HCT116 (cell line): ENCODE measurements around the gene PRPF8. TPM values are rescaled to one million over a fixed set of nuclear protein-coding genes. Genes with fewer than 3 reads are reported as not detected.

Experiments used
- ATAC-seq: fragments of 200-7000 bp; cut with Tn5 transposase; 2 replicates; pipeline ENCODE4 v1.9.1; 2020; ENCODE audit warnings: mild to moderate bottlenecking, moderate library complexity
- BruUV-seq: library from RNA; stranded (reverse); fragments of 400-500 nt; replicated peaks from 2 replicates; lab custom pipeline; 2021; lab: Mats Ljungman, UMichigan
- CTCF ChIA-PET: fragments of 300-600 bp; sonication (Branson Sonifier 250); formaldehyde crosslinking; loops from one replicate; lab custom pipeline; 2021; ENCODE audit warnings: antibody characterized with exemption; lab: Charles Lee
- POLR2A ChIA-PET: fragments of 300-600, 350-600 bp; sonication (Branson Sonifier 250); formaldehyde crosslinking; loops from one replicate; lab custom pipeline; 2021; ENCODE audit warnings: antibody characterized with exemption; lab: Charles Lee
- RAD21 ChIA-PET, 2 experiments: fragments of 300-600 bp; sonication (Branson Sonifier 250); formaldehyde crosslinking; loops; one replicate each; lab custom pipeline; 2023; ENCODE audit warnings: low total read pairs in 2 of 2; ENCODE audit not compliant: uncharacterized antibody in 2 of 2, unreplicated experiment in 2 of 2, low non-redundant PET in 1 of 2; lab: Charles Lee
- DNase-seq: peaks from one replicate; pipeline ENCODE4 v3.0.0-alpha.2; 2010; ENCODE audit warnings: low read depth, low spot score
- H2AFZ ChIP-seq: fragments of 200-600 bp; shearing (Covaris generic), sonication (generic); 2 replicates; pipeline ENCODE4 v1.6.1; 2017; ENCODE audit warnings: low read depth, mixed run types, mixed read lengths, antibody characterized with exemption, low read length; ENCODE audit not compliant: poor library complexity, severe bottlenecking
- H3K27ac ChIP-seq: 2 replicates; pipeline ENCODE4 v1.5.1; 2012; ENCODE audit warnings: low read depth, low read length
- H3K27me3 ChIP-seq: fragments of 200-600 bp; sonication (generic); 2 replicates; pipeline ENCODE4 v1.6.1; 2016; ENCODE audit warnings: mixed run types, low read length, mixed read lengths; ENCODE audit not compliant: insufficient read depth
- H3K36me3 ChIP-seq, 2 experiments: fragments of 200-500 bp in 1 of 2; fragments of 200-600 bp in 1 of 2; sonication (Bioruptor generic) in 1 of 2; sonication (generic) in 1 of 2; 2 replicates each; pipeline versions ENCODE4 v1.5.1 to v1.6.1; 2014 to 2016; ENCODE audit warnings: low read length in 2 of 2, inconsistent platforms in 1 of 2, mixed read lengths in 1 of 2, mixed run types in 1 of 2; ENCODE audit not compliant: insufficient read depth in 2 of 2, control insufficient read depth in 1 of 2
- H3K4me1 ChIP-seq, 2 experiments: fragments of 200-600 bp in 1 of 2; sonication (generic) in 1 of 2; 2 replicates each; pipeline versions ENCODE4 v1.5.1 to v1.6.1; 2012 to 2017; ENCODE audit warnings: low read length in 2 of 2, inconsistent platforms in 1 of 2, mild to moderate bottlenecking in 1 of 2, mixed read lengths in 1 of 2, mixed run types in 1 of 2, moderate library complexity in 1 of 2; ENCODE audit not compliant: insufficient read depth in 2 of 2, control insufficient read depth in 1 of 2
- H3K4me2 ChIP-seq: fragments of 200-600 bp; sonication (generic); 2 replicates; pipeline ENCODE4 v1.6.1; 2017; ENCODE audit warnings: mixed run types, low read length, mixed read lengths
- H3K4me3 ChIP-seq, 2 experiments: fragments of 200-600 bp in 1 of 2; sonication (generic) in 1 of 2; replicated peaks in 1 of 2; 2 replicates each; pipeline ENCODE4 v1.5.1; 2011 to 2016; ENCODE audit warnings: low read length in 2 of 2, control low read depth in 1 of 2, low read depth in 1 of 2, mild to moderate bottlenecking in 1 of 2, mixed read lengths in 1 of 2, mixed run types in 1 of 2
- H3K79me2 ChIP-seq: fragments of 200-600 bp; sonication (generic); 2 replicates; pipeline ENCODE4 v1.6.1; 2017; ENCODE audit warnings: mild to moderate bottlenecking, mixed run types, low read length, moderate library complexity, mixed read lengths; ENCODE audit not compliant: insufficient read depth
- H3K9ac ChIP-seq: fragments of 200-600 bp; sonication (generic); 2 replicates; pipeline ENCODE4 v1.6.1; 2016; ENCODE audit warnings: low read length, mixed read lengths
- H3K9me2 ChIP-seq: fragments of 200-600 bp; sonication (generic), shearing (Covaris generic); 2 replicates; pipeline ENCODE4 v1.6.1; 2017; ENCODE audit warnings: mixed run types, mild to moderate bottlenecking, moderate library complexity; ENCODE audit not compliant: insufficient read depth
- H3K9me3 ChIP-seq, 2 experiments: fragments of 200-500 bp in 1 of 2; fragments of 200-600 bp in 1 of 2; sonication (Bioruptor generic) in 1 of 2; sonication (generic) in 1 of 2; 2 replicates each; pipeline ENCODE4 v1.6.1; 2014 to 2017; ENCODE audit warnings: low read length in 2 of 2, mixed read lengths in 2 of 2, inconsistent platforms in 1 of 2, low read depth in 1 of 2, mild to moderate bottlenecking in 1 of 2, mixed run types in 1 of 2, moderate library complexity in 1 of 2; ENCODE audit not compliant: control insufficient read depth in 1 of 2, insufficient read depth in 1 of 2
- H4K20me1 ChIP-seq: fragments of 200-600 bp; sonication (generic), shearing (Covaris generic); 2 replicates; pipeline ENCODE4 v1.6.1; 2017; ENCODE audit warnings: mixed run types, mild to moderate bottlenecking, moderate library complexity; ENCODE audit not compliant: insufficient read depth
- CBX3 ChIP-seq: IDR thresholded peaks from 2 replicates; pipeline ENCODE4 v1.6.1; 2012; ENCODE audit warnings: low read depth
- ELF1 ChIP-seq: IDR thresholded peaks from 2 replicates; pipeline ENCODE4 v1.6.1; 2012; ENCODE audit warnings: low read depth, borderline replicate concordance
- EZH2 ChIP-seq: fragments of 200-600 bp; sonication (generic); IDR thresholded peaks from 2 replicates; pipeline ENCODE4 v1.6.1; 2017; ENCODE audit warnings: antibody characterized with exemption, mixed run types
- JUND ChIP-seq: IDR thresholded peaks from 2 replicates; pipeline ENCODE4 v1.6.1; 2012
- POLR2AphosphoS5 ChIP-seq: IDR thresholded peaks from 2 replicates; pipeline ENCODE4 v1.6.1; 2011; ENCODE audit warnings: mild to moderate bottlenecking, low read depth, low read length, moderate library complexity
- SRF ChIP-seq: IDR thresholded peaks from 2 replicates; pipeline ENCODE4 v1.6.1; 2012; ENCODE audit warnings: low read depth
- YY1 ChIP-seq: IDR thresholded peaks from 2 replicates; pipeline ENCODE4 v1.6.1; 2011; ENCODE audit warnings: low read length, low read depth, moderate library complexity, mild to moderate bottlenecking; ENCODE audit not compliant: insufficient replicate concordance; ENCODE audit errors: extremely low read depth
- ZFX ChIP-seq: fragments of 450-650 bp; IDR thresholded peaks from 2 replicates; pipeline ENCODE4 v1.6.1; 2017
- intact Hi-C: fragments of 100-400 bp; cut with micrococcal nuclease; formaldehyde crosslinking; loops from 2 replicates; pipeline ENCODE4 v1.10.0; 2022
- total RNA-seq: library from RNA; stranded (reverse); gene quantifications from one replicate; pipeline ENCODE4 v1.2.1, GENCODE V29; 2021; ENCODE audit not compliant: unreplicated experiment
- TF ChIP-seq, protein P1 (sequence below): IDR thresholded peaks from 2 replicates; pipeline ENCODE4 v1.6.1; 2011; ENCODE audit warnings: mild to moderate bottlenecking, low read length, moderate library complexity; ENCODE audit not compliant: insufficient replicate concordance; ENCODE audit errors: extremely low read depth
- TF ChIP-seq, protein P2 (sequence below), 3 experiments: fragments of 200-600 bp in 1 of 3; sonication (generic) in 1 of 3; IDR thresholded peaks in 2 of 3; conservative IDR thresholded peaks in 1 of 3; 2 replicates each; pipeline ENCODE4 v1.5.1; 2012 to 2017; ENCODE audit warnings: low read depth in 2 of 3, low read length in 2 of 3, antibody characterized with exemption in 1 of 3, borderline replicate concordance in 1 of 3, control low read depth in 1 of 3, mild to moderate bottlenecking in 1 of 3, mixed read lengths in 1 of 3, mixed run types in 1 of 3, moderate library complexity in 1 of 3; ENCODE audit not compliant: insufficient read depth in 1 of 3

Gene PRPF8
- total RNA-seq, 1 experiment from 2014 or later, result 386 TPM

GRCh38 chr17:1727876-1728630 is 43.4 kb upstream of the PRPF8 start:
- RAD21 ChIA-PET, result no interaction called here
- TF ChIP-seq CBX3 (no peak), YY1 (no peak), JUND (no peak), ELF1 (no peak), ZFX (no peak), POLR2AphosphoS5 (no peak), EZH2 (no peak), SRF (no peak)
- TF ChIP-seq, protein P1, sequence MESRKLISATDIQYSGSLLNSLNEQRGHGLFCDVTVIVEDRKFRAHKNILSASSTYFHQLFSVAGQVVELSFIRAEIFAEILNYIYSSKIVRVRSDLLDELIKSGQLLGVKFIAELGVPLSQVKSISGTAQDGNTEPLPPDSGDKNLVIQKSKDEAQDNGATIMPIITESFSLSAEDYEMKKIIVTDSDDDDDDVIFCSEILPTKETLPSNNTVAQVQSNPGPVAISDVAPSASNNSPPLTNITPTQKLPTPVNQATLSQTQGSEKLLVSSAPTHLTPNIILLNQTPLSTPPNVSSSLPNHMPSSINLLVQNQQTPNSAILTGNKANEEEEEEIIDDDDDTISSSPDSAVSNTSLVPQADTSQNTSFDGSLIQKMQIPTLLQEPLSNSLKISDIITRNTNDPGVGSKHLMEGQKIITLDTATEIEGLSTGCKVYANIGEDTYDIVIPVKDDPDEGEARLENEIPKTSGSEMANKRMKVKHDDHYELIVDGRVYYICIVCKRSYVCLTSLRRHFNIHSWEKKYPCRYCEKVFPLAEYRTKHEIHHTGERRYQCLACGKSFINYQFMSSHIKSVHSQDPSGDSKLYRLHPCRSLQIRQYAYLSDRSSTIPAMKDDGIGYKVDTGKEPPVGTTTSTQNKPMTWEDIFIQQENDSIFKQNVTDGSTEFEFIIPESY, result no peak
- TF ChIP-seq, protein P2, sequence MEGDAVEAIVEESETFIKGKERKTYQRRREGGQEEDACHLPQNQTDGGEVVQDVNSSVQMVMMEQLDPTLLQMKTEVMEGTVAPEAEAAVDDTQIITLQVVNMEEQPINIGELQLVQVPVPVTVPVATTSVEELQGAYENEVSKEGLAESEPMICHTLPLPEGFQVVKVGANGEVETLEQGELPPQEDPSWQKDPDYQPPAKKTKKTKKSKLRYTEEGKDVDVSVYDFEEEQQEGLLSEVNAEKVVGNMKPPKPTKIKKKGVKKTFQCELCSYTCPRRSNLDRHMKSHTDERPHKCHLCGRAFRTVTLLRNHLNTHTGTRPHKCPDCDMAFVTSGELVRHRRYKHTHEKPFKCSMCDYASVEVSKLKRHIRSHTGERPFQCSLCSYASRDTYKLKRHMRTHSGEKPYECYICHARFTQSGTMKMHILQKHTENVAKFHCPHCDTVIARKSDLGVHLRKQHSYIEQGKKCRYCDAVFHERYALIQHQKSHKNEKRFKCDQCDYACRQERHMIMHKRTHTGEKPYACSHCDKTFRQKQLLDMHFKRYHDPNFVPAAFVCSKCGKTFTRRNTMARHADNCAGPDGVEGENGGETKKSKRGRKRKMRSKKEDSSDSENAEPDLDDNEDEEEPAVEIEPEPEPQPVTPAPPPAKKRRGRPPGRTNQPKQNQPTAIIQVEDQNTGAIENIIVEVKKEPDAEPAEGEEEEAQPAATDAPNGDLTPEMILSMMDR (IDR thresholded peaks at IDR 0.05 in 2 of 3, conservative IDR thresholded peaks at IDR 0.05 in 1 of 3; ENCODE audit: borderline replicate concordance in 1 of 3, insufficient read depth in 1 of 3, low read depth in 2 of 3, low read length in 2 of 3), result no peak
- Histone ChIP-seq H3K79me2 (peaks cover 3% of the 10 kb centered on the region; the same call in 1 of the 2 replicates), H3K27ac (no peak overlapping the region), H3K4me3 (no peak overlapping the region), H4K20me1 (no peaks in the 10 kb centered on the region), H3K4me1 (peaks cover 10 to 35% of the 10 kb centered on the region in 2 experiments; a peak in 3 of 4 replicates), H3K9me2 (no peaks in the 10 kb centered on the region), H3K36me3 (no peaks in the 10 kb centered on the region), H2AFZ (no peak overlapping the region), H3K9ac (no peak overlapping the region), H3K27me3 (no peaks in the 10 kb centered on the region), H3K9me3 (no peaks in the 10 kb centered on the region), H3K4me2 (no peak overlapping the region)
- BruUV-seq, result no TSS peak
- CTCF ChIA-PET, result no interaction called here
- POLR2A ChIA-PET, result interaction anchor here (1.7 kb wide), 1 partner anchor 12 kb away, joined by 4 read pairs; no protein-coding TSS in a partner anchor
- no peak for ATAC-seq
- intact Hi-C loops, result no loop called here
- DNase-seq, result no peak
